SJCRH30 (cell line): ENCODE measurements around the gene CMIP. TPM values are rescaled to one million over a fixed set of nuclear protein-coding genes. Genes with fewer than 3 reads are reported as not detected.

ENCODE experiments used
- DNase-seq, 2 experiments: peaks; one replicate each; pipeline ENCODE4 v3.0.0-alpha.2; 2015 to 2020
- H3K27ac ChIP-seq: fragments of 250-450 bp; sonication (Bioruptor Pico); 2 replicates; pipeline ENCODE4 v1.5.1; 2020; ENCODE audit warnings: mild to moderate bottlenecking, moderate library complexity
- H3K27me3 ChIP-seq: fragments of 250-450 bp; sonication (Bioruptor Pico); 2 replicates; pipeline ENCODE4 v1.5.1; 2020; ENCODE audit warnings: mild to moderate bottlenecking, moderate library complexity
- H3K36me3 ChIP-seq: fragments of 250-450 bp; sonication (Bioruptor Pico); 2 replicates; pipeline ENCODE4 v1.5.1; 2020; ENCODE audit warnings: mild to moderate bottlenecking, moderate library complexity
- H3K4me1 ChIP-seq: fragments of 250-450 bp; sonication (Bioruptor Pico); 2 replicates; pipeline ENCODE4 v1.5.1; 2020; ENCODE audit warnings: mild to moderate bottlenecking, moderate library complexity
- H3K4me3 ChIP-seq: fragments of 250-450 bp; sonication (Bioruptor Pico); 2 replicates; pipeline ENCODE4 v1.5.1; 2020; ENCODE audit warnings: mild to moderate bottlenecking, moderate library complexity
- H3K9me3 ChIP-seq: fragments of 250-450 bp; sonication (Bioruptor Pico); replicated peaks from 2 replicates; pipeline ENCODE4 v1.5.1; 2020; ENCODE audit warnings: mild to moderate bottlenecking, moderate library complexity
- total RNA-seq: library from RNA; depleted of rRNA; stranded (reverse); fragments of >200 nt; shearing (Covaris generic); gene quantifications from 2 replicates; pipeline ENCODE4 v1.2.3, GENCODE V29; 2014

CMIP gene
- total RNA-seq, 1 experiment from 2014 or later = 12.9 TPM

- no peak overlapping the region for H3K4me3 ChIP-seq
Observed at GRCh38 chr16:81448154-81449131, 3.8 kb downstream of the CMIP start.

DNA sequence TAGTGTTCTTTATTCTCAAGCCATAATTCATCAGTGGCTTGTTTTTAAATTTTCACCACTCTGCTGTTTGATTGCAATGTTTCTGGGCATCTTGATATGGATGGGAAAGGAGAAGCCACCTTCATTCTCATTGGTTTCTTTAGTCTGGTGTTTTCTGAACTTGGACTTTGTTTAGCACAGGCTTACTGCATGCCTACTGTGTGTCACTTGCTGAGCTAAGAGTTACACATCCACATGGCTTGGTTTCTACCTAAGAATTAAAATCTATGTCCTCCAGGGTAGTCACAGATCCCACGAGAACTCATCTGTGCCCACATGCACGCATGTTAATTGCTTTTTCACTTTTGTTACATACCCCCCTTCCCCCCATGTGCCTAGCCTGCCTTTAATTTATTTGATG lies 4.6 kb downstream of the CMIP start:
- Histone ChIP-seq H3K4me3 (no peak overlapping the region), H3K27me3 (no peaks in the 10 kb centered on the region), H3K4me1 (no peaks in the 10 kb centered on the region), H3K27ac (no peak overlapping the region), H3K36me3 (no peaks in the 10 kb centered on the region), H3K9me3 (no peaks in the 10 kb centered on the region)
- no peak for DNase-seq

More at GRCh38 chr16:81448154-81449131, 3.8 kb downstream of the CMIP start:
- Histone ChIP-seq H3K27me3 (peaks cover 4% of the 10 kb centered on the region; the same call in 1 of the 2 replicates), H3K9me3 (no peaks in the 10 kb centered on the region), H3K27ac (no peak overlapping the region), H3K4me1 (no peaks in the 10 kb centered on the region), H3K36me3 (no peaks in the 10 kb centered on the region)
- no peak for DNase-seq

DNA sequence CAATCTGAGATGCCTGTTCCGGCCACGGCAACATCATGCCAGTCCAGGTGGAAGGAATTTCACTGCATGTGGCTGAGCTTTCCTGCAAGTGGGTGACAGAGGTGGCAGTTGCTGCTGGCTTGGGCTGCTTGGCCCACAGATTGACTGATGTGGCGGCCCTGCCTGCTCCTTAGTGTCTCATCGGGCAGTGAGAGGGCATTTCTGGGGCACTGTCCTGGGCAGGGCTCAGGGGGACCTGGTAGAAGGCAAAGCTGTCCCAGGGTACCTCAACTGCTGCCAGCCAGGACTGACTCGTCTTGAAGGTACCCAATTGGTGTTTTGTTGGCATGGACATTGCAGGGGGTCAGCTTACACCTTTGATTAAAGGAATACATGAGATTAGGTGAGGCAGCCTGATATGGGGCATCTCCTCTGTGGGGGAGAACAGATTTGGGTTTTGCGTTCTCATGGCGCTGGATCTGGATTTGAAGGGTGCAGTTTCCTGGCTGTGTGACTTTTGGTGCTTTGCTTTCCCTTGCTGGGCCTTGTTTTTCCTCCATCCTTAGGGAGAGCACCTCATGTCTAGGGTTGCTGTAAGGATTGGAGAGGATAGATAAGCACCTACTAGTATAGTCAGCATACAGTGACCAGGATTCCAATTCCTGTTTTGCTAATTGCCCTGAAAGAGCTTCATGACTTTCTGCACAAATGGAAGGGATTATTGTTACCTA lies 5.4 kb downstream of the CMIP start:
- Histone ChIP-seq H3K9me3 (no peaks in the 10 kb centered on the region), H3K27me3 (no peaks in the 10 kb centered on the region), H3K4me3 (no peak overlapping the region), H3K27ac (no peak overlapping the region), H3K36me3 (no peaks in the 10 kb centered on the region), H3K4me1 (no peaks in the 10 kb centered on the region)
- DNase-seq = no peak

- H3K4me1 ChIP-seq = no peaks in the 10 kb centered on the region
- no peak overlapping the region for H3K4me3 ChIP-seq
- DNase-seq = no peak
- H3K9me3 ChIP-seq = no peaks in the 10 kb centered on the region
- no peaks in the 10 kb centered on the region for H3K36me3 ChIP-seq
- no peak overlapping the region for H3K27ac ChIP-seq
- no peaks in the 10 kb centered on the region for H3K27me3 ChIP-seq
Observed at GRCh38 chr16:81450783-81451491, 6.3 kb downstream of the CMIP start.

DNA sequence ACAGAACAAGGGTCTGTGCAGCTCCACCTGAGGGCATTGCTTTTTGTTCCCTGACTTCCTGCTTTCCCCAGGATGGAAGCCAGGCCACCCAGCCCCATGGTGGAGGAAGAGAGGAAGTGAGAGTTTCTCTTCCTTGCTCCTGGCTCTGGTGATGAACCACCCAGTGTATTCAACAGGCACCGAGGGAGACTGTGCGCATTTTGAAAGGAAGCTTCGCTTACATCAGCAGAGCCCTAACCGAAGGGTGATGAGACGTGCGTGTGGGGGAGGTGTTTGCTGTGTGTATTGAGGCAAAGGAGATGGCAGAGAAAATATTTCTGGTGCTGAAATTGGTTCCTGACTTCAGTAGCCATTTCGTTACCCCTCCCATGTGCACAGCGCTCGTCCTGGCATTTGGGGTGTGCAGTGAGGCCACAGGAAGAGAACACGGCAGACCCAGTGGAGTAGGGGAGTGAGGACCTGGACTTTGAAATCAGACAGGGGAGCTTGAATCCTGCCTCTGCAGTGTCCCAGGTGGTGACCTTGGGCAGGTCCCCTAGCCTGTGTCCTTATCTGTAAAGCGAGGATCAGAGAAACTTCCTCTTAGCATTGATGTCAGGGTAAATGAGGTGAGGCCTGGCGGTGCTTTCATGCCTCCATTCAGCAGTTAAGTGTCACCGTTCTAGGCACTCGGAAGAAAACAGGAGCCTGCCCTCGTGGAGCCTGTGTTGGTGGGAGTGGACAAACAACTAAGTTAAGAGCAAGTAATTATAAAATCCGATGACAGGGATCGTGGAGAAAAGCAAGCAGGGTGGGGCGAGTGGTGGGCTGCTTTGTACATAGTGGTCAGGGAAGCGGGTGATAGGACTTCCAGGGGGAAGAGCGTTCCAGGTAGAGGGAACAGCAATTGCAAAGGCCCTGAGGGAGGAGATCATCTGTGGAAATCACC lies 7.4 kb downstream of the CMIP start:
- H3K36me3 ChIP-seq = no peaks in the 10 kb centered on the region
- no peaks in the 10 kb centered on the region for H3K4me1 ChIP-seq
- no peak overlapping the region for H3K27ac ChIP-seq
- no peaks in the 10 kb centered on the region for H3K9me3 ChIP-seq
- no peaks in the 10 kb centered on the region for H3K27me3 ChIP-seq
- no peak for DNase-seq
- H3K4me3 ChIP-seq = no peak overlapping the region

DNA sequence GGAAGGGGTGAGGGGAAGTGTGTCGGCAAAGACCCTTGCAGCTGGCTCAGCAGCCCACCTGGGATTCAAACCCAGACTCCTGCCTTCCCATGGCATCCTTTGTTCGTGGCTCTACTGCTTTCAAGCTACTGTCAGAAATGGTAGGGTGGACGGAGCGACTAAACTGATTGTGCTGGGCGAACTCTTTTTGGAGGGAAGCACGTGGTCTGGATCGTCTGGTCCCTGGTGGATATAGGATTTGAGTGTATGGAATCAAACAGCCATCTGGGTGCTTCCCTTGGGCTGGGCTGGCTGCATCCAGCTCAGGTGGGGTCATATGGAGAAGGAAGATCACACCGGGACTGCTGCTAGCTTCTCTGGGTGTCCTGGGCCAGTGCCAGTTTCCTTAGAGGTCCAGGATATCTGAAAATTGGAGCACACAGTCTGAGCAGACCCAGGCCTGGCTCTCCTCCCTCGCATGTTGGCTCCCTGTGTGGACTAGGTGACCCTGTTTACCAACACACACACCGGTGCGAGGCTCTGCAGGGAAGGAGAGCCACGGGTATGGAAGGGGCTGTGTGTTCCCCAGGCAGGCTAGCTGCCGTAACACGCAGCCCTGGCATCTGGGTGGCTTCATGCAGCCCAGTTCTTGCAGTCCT lies 8.6 kb downstream of the CMIP start:
- H3K27ac ChIP-seq = no peak overlapping the region
- no peaks in the 10 kb centered on the region for H3K4me1 ChIP-seq
- H3K36me3 ChIP-seq = no peaks in the 10 kb centered on the region
- no peak overlapping the region for H3K4me3 ChIP-seq
- no peaks in the 10 kb centered on the region for H3K9me3 ChIP-seq
- no peaks in the 10 kb centered on the region for H3K27me3 ChIP-seq
- DNase-seq = no peak

DNA sequence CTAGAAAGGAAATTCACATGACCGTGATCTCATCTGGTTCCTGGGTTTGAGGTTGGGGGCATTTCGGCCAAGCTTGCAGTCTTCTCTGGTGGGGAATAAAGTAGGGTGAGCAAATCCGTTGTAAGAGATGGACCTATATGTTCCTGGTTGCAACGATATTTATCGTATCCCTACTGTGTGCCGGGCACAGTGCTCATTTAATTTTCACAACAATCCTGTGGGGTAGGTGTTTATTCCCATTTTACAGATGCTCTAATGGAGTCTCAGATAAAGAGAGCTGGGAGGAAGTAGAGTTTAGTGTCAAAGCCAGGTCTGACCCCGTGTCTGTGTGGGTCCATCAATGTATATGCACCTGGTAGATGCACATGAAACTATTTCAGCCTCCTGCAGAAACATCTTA lies 9.4 kb downstream of the CMIP start:
- H3K4me1 ChIP-seq = no peaks in the 10 kb centered on the region
- H3K36me3 ChIP-seq = no peaks in the 10 kb centered on the region
- H3K4me3 ChIP-seq = no peak overlapping the region
- no peak for DNase-seq
- no peak overlapping the region for H3K27ac ChIP-seq
- no peaks in the 10 kb centered on the region for H3K9me3 ChIP-seq
- H3K27me3 ChIP-seq = no peaks in the 10 kb centered on the region

GRCh38 chr16:81455006-81455405 lies 10.4 kb downstream of the CMIP start:
- no peak for DNase-seq
- Histone ChIP-seq H3K27me3 (no peaks in the 10 kb centered on the region), H3K4me3 (no peak overlapping the region), H3K36me3 (no peaks in the 10 kb centered on the region), H3K4me1 (no peaks in the 10 kb centered on the region), H3K9me3 (no peaks in the 10 kb centered on the region), H3K27ac (no peak overlapping the region)

GRCh38 chr16:81455720-81456494 lies 11.3 kb downstream of the CMIP start:
- H3K36me3 ChIP-seq = no peaks in the 10 kb centered on the region

GRCh38 chr16:81456523-81457325 lies 12.1 kb downstream of the CMIP start:
- H3K27ac ChIP-seq = no peak overlapping the region
- no peaks in the 10 kb centered on the region for H3K9me3 ChIP-seq
- no peaks in the 10 kb centered on the region for H3K4me1 ChIP-seq
- no peaks in the 10 kb centered on the region for H3K36me3 ChIP-seq
- no peak for DNase-seq
- no peaks in the 10 kb centered on the region for H3K27me3 ChIP-seq
- no peak overlapping the region for H3K4me3 ChIP-seq

More at GRCh38 chr16:81455720-81456494, 11.3 kb downstream of the CMIP start:
- H3K4me1 ChIP-seq = no peaks in the 10 kb centered on the region
- H3K9me3 ChIP-seq = no peaks in the 10 kb centered on the region
- no peaks in the 10 kb centered on the region for H3K27me3 ChIP-seq
- H3K27ac ChIP-seq = no peak overlapping the region
- no peak overlapping the region for H3K4me3 ChIP-seq
- no peak for DNase-seq

GRCh38 chr16:81457326-81458133 lies 12.9 kb downstream of the CMIP start:
- H3K4me1 ChIP-seq = no peaks in the 10 kb centered on the region
- H3K27ac ChIP-seq = no peak overlapping the region
- H3K9me3 ChIP-seq = no peaks in the 10 kb centered on the region
- no peaks in the 10 kb centered on the region for H3K36me3 ChIP-seq
- no peak for DNase-seq
- H3K27me3 ChIP-seq = no peaks in the 10 kb centered on the region
- H3K4me3 ChIP-seq = no peak overlapping the region

- no peaks in the 10 kb centered on the region for H3K36me3 ChIP-seq
- H3K27ac ChIP-seq = no peak overlapping the region
- H3K9me3 ChIP-seq = no peaks in the 10 kb centered on the region
- no peaks in the 10 kb centered on the region for H3K27me3 ChIP-seq
- DNase-seq = no peak
- no peaks in the 10 kb centered on the region for H3K4me1 ChIP-seq
- H3K4me3 ChIP-seq = no peak overlapping the region
Observed at GRCh38 chr16:81458149-81458669, 13.6 kb downstream of the CMIP start.
